ENCODE measurements around the gene EXOC3. TPM values are rescaled to one million over a fixed set of nuclear protein-coding genes. Genes with fewer than 3 reads are reported as not detected.

The EXOC3 gene
- total RNA-seq, 1 donor from 2014 or later = 23.8 TPM

GRCh38 chr5:448061-448765, 5.2 kb downstream of the EXOC3 start:
- TF ChIP-seq CTCF (conservative IDR thresholded peaks at IDR 0.05; ENCODE audit: low read depth, low read length) = no peak
- no peak for DNase-seq (ENCODE audit: low read depth)
- no peak overlapping the region for H3K4me3 ChIP-seq (ENCODE audit: low read depth, low read length)

- no peak for DNase-seq (ENCODE audit: low read depth)
- no peak for TF ChIP-seq CTCF (conservative IDR thresholded peaks at IDR 0.05; ENCODE audit: low read depth, low read length)
- no peak overlapping the region for H3K4me3 ChIP-seq (ENCODE audit: low read depth, low read length)
Observed at GRCh38 chr5:448766-449090, 5.8 kb downstream of the EXOC3 start.

- no peak for DNase-seq (ENCODE audit: low read depth)
- no peak overlapping the region for H3K4me3 ChIP-seq (ENCODE audit: low read depth, low read length)
- TF ChIP-seq CTCF (conservative IDR thresholded peaks at IDR 0.05; ENCODE audit: low read depth, low read length) = no peak
Observed at GRCh38 chr5:449151-449550, 6.2 kb downstream of the EXOC3 start.

GRCh38 chr5:451587-452458, 8.8 kb downstream of the EXOC3 start:
- H3K4me3 ChIP-seq (ENCODE audit: low read depth, low read length) = no peak overlapping the region
- no peak for TF ChIP-seq CTCF (conservative IDR thresholded peaks at IDR 0.05; ENCODE audit: low read depth, low read length)
- DNase-seq (ENCODE audit: low read depth) = no peak

- H3K4me3 ChIP-seq (ENCODE audit: low read depth, low read length) = no peak overlapping the region
- DNase-seq (ENCODE audit: low read depth) = no peak
- no peak for TF ChIP-seq CTCF (conservative IDR thresholded peaks at IDR 0.05; ENCODE audit: low read depth, low read length)
Observed at GRCh38 chr5:452978-453710, 10.2 kb downstream of the EXOC3 start.

GRCh38 chr5:453725-454481, 10.9 kb downstream of the EXOC3 start:
- DNase-seq (ENCODE audit: low read depth) = no peak
- H3K4me3 ChIP-seq (ENCODE audit: low read depth, low read length) = no peak overlapping the region
- TF ChIP-seq CTCF (conservative IDR thresholded peaks at IDR 0.05; ENCODE audit: low read depth, low read length) = no peak

All from epithelial cell of proximal tubule (primary cell).